ENCODE results near the gene AMZ1.

DNA sequence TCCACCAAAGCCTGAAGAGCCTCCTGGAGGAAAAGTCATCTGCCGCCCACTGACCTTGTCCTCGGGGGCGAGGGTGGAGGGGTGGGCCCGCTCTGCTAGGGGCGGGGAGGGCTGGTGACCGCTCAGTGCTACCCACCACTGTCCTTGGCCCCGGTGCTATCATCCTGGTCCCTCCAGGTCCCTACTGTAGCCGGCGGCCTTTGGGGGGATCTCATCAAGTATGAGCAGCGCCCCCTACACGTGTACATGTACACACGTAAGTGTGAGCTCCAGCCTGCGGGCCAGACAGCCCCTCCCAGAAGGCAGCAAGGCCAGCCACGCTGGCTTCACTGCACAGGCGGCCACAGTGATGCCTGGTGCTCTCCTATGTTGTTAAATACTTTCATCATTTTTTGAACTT, 36.7 kb upstream of the AMZ1 start:
- no peak for TF ChIP-seq POLR2A (IDR thresholded peaks at IDR 0.05)
- TF ChIP-seq, protein P1, sequence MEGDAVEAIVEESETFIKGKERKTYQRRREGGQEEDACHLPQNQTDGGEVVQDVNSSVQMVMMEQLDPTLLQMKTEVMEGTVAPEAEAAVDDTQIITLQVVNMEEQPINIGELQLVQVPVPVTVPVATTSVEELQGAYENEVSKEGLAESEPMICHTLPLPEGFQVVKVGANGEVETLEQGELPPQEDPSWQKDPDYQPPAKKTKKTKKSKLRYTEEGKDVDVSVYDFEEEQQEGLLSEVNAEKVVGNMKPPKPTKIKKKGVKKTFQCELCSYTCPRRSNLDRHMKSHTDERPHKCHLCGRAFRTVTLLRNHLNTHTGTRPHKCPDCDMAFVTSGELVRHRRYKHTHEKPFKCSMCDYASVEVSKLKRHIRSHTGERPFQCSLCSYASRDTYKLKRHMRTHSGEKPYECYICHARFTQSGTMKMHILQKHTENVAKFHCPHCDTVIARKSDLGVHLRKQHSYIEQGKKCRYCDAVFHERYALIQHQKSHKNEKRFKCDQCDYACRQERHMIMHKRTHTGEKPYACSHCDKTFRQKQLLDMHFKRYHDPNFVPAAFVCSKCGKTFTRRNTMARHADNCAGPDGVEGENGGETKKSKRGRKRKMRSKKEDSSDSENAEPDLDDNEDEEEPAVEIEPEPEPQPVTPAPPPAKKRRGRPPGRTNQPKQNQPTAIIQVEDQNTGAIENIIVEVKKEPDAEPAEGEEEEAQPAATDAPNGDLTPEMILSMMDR (IDR thresholded peaks at IDR 0.05): no peak
